ENCODE results near the gene KIF6.
"Not testable (repeated sequence)": the region's sequence is repeated elsewhere in the genome, so short reads cannot be mapped to it uniquely, and the experiment has no call there.

Gene KIF6

DNA sequence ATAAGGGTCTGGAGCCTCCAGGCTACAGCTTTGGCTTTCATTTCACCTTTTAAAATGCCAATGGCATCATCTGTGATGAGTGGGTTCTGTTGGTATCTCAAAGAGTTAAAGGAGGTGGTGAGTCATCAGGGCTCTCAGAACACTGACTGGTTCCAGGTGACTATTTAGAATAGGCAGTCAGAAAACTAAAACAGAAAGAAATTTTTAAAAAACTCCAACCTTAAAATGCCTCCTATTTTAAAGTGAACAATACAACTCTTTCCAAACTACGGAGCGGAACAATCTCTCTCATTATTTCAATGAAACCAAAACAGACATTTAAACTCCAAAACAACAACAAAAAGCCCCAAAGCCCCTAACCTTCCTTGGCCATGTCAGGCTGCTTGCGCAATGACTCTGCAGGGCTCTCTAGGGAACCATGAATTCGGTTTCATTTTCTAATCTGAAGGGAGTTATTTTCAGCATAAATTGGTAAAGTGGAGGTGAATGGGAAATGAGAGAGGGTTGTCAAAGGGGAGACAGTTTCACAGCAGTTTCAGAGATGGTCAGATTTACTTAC lies 194.9 kb downstream of the KIF6 start:
- H3K9ac ChIP-seq (ENCODE audit: low read depth, low read length): no peak overlapping the region
- H3K4me2 ChIP-seq (ENCODE audit: low read length): no peak overlapping the region
- no peaks in the 10 kb centered on the region for H3K4me1 ChIP-seq (ENCODE audit: control insufficient read depth, insufficient read depth, low read length)
- H3K36me3 ChIP-seq (ENCODE audit: insufficient read depth, low read length): no peaks in the 10 kb centered on the region
- H3K27me3 ChIP-seq (ENCODE audit: control insufficient read depth, insufficient read depth, low read length): no peaks in the 10 kb centered on the region
- no peak overlapping the region for H3K4me3 ChIP-seq (ENCODE audit: low read length)
- H3K9me3 ChIP-seq (replicated peaks; ENCODE audit: low read length): no peaks in the 10 kb centered on the region

DNA sequence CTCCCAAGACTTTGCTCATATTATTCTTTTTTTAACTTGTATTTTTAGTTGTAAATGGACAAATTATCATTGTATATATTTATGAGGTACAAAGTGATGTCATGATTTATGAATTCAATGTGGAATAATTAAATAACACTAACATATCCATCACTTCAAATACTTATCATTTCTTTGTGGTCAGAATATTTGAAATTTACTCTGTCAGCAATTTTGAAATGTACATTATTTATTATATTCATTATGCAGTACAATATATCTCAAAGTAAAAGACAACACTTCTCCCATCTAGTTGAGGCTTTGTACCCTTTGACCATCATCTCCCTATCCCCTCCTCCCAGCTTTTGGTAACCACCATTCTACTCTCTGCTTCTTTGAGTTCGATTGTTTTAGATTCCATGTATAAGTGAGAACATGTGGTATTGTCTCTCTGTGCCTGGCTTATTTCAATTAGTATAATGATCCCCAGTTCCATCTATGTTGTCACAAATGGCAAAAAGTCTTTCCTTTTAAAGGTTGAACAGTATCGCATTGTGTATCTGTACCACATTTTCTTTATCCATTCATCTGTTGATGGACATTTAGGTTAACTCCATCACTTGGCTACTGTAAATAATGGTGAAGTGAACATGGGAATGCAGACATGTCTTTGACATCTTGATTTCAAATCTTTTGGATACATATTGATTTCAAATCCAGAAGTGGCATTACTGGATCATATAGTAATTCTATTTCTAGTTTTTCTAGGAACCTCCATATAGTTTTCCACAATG lies 197.2 kb downstream of the KIF6 start:
- Histone ChIP-seq H3K36me3 (ENCODE audit: insufficient read depth, low read length) (no peaks in the 10 kb centered on the region), H3K4me1 (ENCODE audit: control insufficient read depth, insufficient read depth, low read length) (no peaks in the 10 kb centered on the region), H3K27me3 (ENCODE audit: control insufficient read depth, insufficient read depth, low read length) (no peaks in the 10 kb centered on the region), H3K9ac (ENCODE audit: low read depth, low read length) (no peak overlapping the region), H3K4me2 (ENCODE audit: low read length) (no peak overlapping the region), H3K9me3 (replicated peaks; ENCODE audit: low read length) (no peaks in the 10 kb centered on the region), H3K4me3 (ENCODE audit: low read length) (no peak overlapping the region)

DNA sequence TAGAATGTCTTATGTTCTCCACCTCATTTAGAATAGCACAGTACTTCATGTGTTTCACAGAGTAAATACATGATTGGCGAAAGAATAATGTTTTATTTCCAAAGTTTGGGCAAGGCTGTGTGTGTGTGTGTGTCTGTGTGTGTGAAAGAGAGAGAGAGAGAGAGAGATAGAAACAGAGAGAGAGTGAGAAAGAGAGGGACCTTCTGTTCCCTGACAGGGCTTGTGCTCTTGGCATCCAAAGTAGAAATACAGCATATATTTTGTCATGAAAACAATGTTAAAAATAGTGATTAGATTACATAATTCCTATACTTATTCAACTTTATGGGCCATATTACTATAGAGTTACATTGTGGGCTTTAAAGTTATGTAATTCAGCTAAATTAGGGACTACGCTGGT lies 201.2 kb downstream of the KIF6 start:
- no peaks in the 10 kb centered on the region for H3K36me3 ChIP-seq (ENCODE audit: insufficient read depth, low read length)
- H3K9ac ChIP-seq (ENCODE audit: low read depth, low read length): no peak overlapping the region
- no peak overlapping the region for H3K4me2 ChIP-seq (ENCODE audit: low read length)
- H3K27me3 ChIP-seq (ENCODE audit: control insufficient read depth, insufficient read depth, low read length): no peaks in the 10 kb centered on the region
- no peaks in the 10 kb centered on the region for H3K4me1 ChIP-seq (ENCODE audit: control insufficient read depth, insufficient read depth, low read length)
- H3K4me3 ChIP-seq (ENCODE audit: low read length): no peak overlapping the region
- no peaks in the 10 kb centered on the region for H3K9me3 ChIP-seq (replicated peaks; ENCODE audit: low read length)

DNA sequence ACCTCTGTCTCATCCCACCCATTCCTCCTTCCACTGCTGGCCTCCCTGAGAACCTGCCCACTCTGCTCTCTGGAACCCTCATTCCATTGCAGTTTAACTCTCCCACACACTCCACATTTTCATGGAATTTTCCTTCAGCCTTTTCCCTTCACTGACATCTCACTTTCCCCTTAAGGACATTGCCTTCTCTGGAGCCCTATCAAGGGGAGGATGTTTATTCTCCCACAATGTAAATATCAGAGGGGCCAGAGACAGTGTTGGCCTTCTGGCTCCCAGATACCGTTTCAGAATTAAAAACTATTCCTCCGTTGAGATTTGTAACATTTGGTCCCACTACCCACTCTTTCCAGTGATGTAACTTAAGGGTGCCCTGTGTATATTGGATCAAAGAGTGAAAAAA lies 203.2 kb downstream of the KIF6 start:
- no peaks in the 10 kb centered on the region for H3K36me3 ChIP-seq (ENCODE audit: insufficient read depth, low read length)
- H3K9me3 ChIP-seq (replicated peaks; ENCODE audit: low read length): no peaks in the 10 kb centered on the region
- no peaks in the 10 kb centered on the region for H3K4me1 ChIP-seq (ENCODE audit: control insufficient read depth, insufficient read depth, low read length)
- no peak overlapping the region for H3K9ac ChIP-seq (ENCODE audit: low read depth, low read length)
- no peaks in the 10 kb centered on the region for H3K27me3 ChIP-seq (ENCODE audit: control insufficient read depth, insufficient read depth, low read length)
- H3K4me2 ChIP-seq (ENCODE audit: low read length): no peak overlapping the region
- no peak overlapping the region for H3K4me3 ChIP-seq (ENCODE audit: low read length)

GRCh38 chr6:39520916-39521315 lies 204.3 kb downstream of the KIF6 start:
- Histone ChIP-seq H3K4me1 (ENCODE audit: control insufficient read depth, insufficient read depth, low read length) (no peaks in the 10 kb centered on the region), H3K36me3 (ENCODE audit: insufficient read depth, low read length) (no peaks in the 10 kb centered on the region), H3K4me3 (ENCODE audit: low read length) (no peak overlapping the region), H3K9ac (ENCODE audit: low read depth, low read length) (no peak overlapping the region), H3K27me3 (ENCODE audit: control insufficient read depth, insufficient read depth, low read length) (no peaks in the 10 kb centered on the region), H3K4me2 (ENCODE audit: low read length) (no peak overlapping the region), H3K9me3 (replicated peaks; ENCODE audit: low read length) (no peaks in the 10 kb centered on the region)

- Histone ChIP-seq H3K36me3 (ENCODE audit: insufficient read depth, low read length) (no peaks in the 10 kb centered on the region), H3K9ac (ENCODE audit: low read depth, low read length) (no peak overlapping the region), H3K27me3 (ENCODE audit: control insufficient read depth, insufficient read depth, low read length) (no peaks in the 10 kb centered on the region), H3K4me3 (ENCODE audit: low read length) (no peak overlapping the region), H3K4me2 (ENCODE audit: low read length) (no peak overlapping the region), H3K4me1 (ENCODE audit: control insufficient read depth, insufficient read depth, low read length) (no peaks in the 10 kb centered on the region), H3K9me3 (replicated peaks; ENCODE audit: low read length) (no peaks in the 10 kb centered on the region)
Measured at GRCh38 chr6:39520411-39520810, 204.8 kb downstream of the KIF6 start.

DNA sequence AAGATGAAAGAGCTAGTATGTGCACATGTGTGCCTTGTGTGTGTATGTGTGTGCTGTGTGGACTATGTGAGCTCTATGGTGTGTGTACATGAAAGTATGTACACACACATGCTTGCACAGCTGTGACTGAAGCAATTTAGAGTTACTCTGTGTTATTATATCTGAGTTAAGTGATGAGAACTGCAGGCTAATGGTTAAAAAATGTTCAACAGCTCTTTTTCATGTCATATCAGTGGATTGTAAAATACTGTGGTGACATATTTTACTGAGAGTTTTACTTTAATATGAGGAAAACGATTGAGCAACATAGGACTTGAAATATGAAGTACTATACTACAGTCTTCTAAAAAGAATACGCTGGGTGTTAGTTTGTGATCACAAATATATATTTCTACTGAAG lies 207.0 kb downstream of the KIF6 start:
- Histone ChIP-seq H3K9me3 (replicated peaks; ENCODE audit: low read length) (no peaks in the 10 kb centered on the region), H3K4me3 (ENCODE audit: low read length) (no peak overlapping the region), H3K36me3 (ENCODE audit: insufficient read depth, low read length) (no peaks in the 10 kb centered on the region), H3K9ac (ENCODE audit: low read depth, low read length) (no peak overlapping the region), H3K4me2 (ENCODE audit: low read length) (no peak overlapping the region), H3K27me3 (ENCODE audit: control insufficient read depth, insufficient read depth, low read length) (no peaks in the 10 kb centered on the region), H3K4me1 (ENCODE audit: control insufficient read depth, insufficient read depth, low read length) (no peaks in the 10 kb centered on the region)

- Histone ChIP-seq H3K27me3 (ENCODE audit: control insufficient read depth, insufficient read depth, low read length) (no peaks in the 10 kb centered on the region), H3K9ac (ENCODE audit: low read depth, low read length) (no peak overlapping the region), H3K4me1 (ENCODE audit: control insufficient read depth, insufficient read depth, low read length) (no peaks in the 10 kb centered on the region), H3K9me3 (replicated peaks; ENCODE audit: low read length) (no peaks in the 10 kb centered on the region), H3K4me3 (ENCODE audit: low read length) (no peak overlapping the region), H3K4me2 (ENCODE audit: low read length) (no peak overlapping the region), H3K36me3 (ENCODE audit: insufficient read depth, low read length) (no peaks in the 10 kb centered on the region)
Measured at GRCh38 chr6:39517756-39518155, 207.5 kb downstream of the KIF6 start.

DNA sequence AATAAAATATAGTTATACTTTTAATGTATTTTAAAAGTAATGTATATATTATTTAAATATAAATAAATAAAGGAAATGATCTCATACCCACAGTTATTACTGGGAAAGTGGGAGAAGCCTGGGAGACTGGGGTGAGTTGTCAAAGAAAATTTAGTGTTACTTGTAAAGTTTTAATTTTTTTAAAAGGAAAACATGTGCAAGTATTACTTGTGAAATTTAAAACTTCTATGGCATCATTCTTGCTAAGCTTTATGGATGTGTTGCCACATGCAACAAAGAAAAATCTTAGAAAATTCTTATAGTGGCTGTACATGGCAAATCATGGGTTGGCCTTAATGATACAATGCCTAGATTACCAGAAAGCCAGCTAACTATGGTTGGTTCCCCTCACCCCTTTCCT lies 208.7 kb downstream of the KIF6 start:
- H3K4me2 ChIP-seq (ENCODE audit: low read length): no peak overlapping the region
- no peak overlapping the region for H3K4me3 ChIP-seq (ENCODE audit: low read length)
- no peaks in the 10 kb centered on the region for H3K9me3 ChIP-seq (replicated peaks; ENCODE audit: low read length)
- H3K4me1 ChIP-seq (ENCODE audit: control insufficient read depth, insufficient read depth, low read length): no peaks in the 10 kb centered on the region
- H3K36me3 ChIP-seq (ENCODE audit: insufficient read depth, low read length): no peaks in the 10 kb centered on the region
- H3K27me3 ChIP-seq (ENCODE audit: control insufficient read depth, insufficient read depth, low read length): no peaks in the 10 kb centered on the region
- no peak overlapping the region for H3K9ac ChIP-seq (ENCODE audit: low read depth, low read length)

DNA sequence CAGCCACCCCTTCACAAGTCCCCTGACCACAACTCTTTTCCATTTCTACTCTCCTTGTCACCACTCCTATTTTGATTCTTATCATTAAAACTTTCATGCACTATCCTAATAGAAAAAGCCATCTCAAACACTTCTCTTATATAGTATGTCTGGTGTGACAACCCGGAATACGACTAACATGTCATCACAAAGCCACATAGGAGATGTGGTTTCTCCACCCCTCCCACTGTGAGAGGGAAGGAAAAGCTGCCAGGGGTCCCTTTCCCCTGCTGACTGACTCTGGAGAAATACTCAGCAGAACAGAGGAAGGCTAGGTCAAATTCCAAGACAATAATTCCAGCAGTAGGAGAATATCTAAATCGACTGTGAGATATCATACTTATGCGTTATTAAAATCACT lies 209.7 kb downstream of the KIF6 start:
- Histone ChIP-seq H3K4me3 (ENCODE audit: low read length) (no peak overlapping the region), H3K9ac (ENCODE audit: low read depth, low read length) (no peak overlapping the region), H3K27me3 (ENCODE audit: control insufficient read depth, insufficient read depth, low read length) (no peaks in the 10 kb centered on the region), H3K36me3 (ENCODE audit: insufficient read depth, low read length) (no peaks in the 10 kb centered on the region), H3K4me1 (ENCODE audit: control insufficient read depth, insufficient read depth, low read length) (no peaks in the 10 kb centered on the region), H3K9me3 (replicated peaks; ENCODE audit: low read length) (no peaks in the 10 kb centered on the region), H3K4me2 (ENCODE audit: low read length) (no peak overlapping the region)

- no peaks in the 10 kb centered on the region for H3K4me1 ChIP-seq (ENCODE audit: control insufficient read depth, insufficient read depth, low read length)
- no peaks in the 10 kb centered on the region for H3K27me3 ChIP-seq (ENCODE audit: control insufficient read depth, insufficient read depth, low read length)
- H3K9ac ChIP-seq (ENCODE audit: low read depth, low read length): no peak overlapping the region
- H3K4me2 ChIP-seq (ENCODE audit: low read length): no peak overlapping the region
- no peak overlapping the region for H3K4me3 ChIP-seq (ENCODE audit: low read length)
- H3K9me3 ChIP-seq (replicated peaks; ENCODE audit: low read length): no peaks in the 10 kb centered on the region
- no peaks in the 10 kb centered on the region for H3K36me3 ChIP-seq (ENCODE audit: insufficient read depth, low read length)
Measured at GRCh38 chr6:39515006-39515405, 210.2 kb downstream of the KIF6 start.

GRCh38 chr6:39509831-39510230 lies 215.4 kb downstream of the KIF6 start:
- not testable (repeated sequence) for H3K9me3 ChIP-seq (replicated peaks; ENCODE audit: low read length); H3K4me2 ChIP-seq (ENCODE audit: low read length); H3K4me1 ChIP-seq (ENCODE audit: control insufficient read depth, insufficient read depth, low read length); H3K9ac ChIP-seq (ENCODE audit: low read depth, low read length); H3K36me3 ChIP-seq (ENCODE audit: insufficient read depth, low read length); H3K4me3 ChIP-seq (ENCODE audit: low read length); H3K27me3 ChIP-seq (ENCODE audit: control insufficient read depth, insufficient read depth, low read length)
